C4-2B (cell line): ENCODE measurements around the gene AMPH.

Experiments
- H3K27ac ChIP-seq: fragments of 450-650 bp; 2 replicates; pipeline ENCODE4 v1.5.1; 2017
- ZFX ChIP-seq: fragments of 450-650 bp; IDR thresholded peaks from 2 replicates; pipeline ENCODE4 v1.6.1; 2017
- TF ChIP-seq, protein P1 (sequence below): fragments of 450-650 bp; conservative IDR thresholded peaks from 2 replicates; pipeline ENCODE4 v1.5.1; 2017; ENCODE audit warnings: mild to moderate bottlenecking

Gene AMPH

DNA sequence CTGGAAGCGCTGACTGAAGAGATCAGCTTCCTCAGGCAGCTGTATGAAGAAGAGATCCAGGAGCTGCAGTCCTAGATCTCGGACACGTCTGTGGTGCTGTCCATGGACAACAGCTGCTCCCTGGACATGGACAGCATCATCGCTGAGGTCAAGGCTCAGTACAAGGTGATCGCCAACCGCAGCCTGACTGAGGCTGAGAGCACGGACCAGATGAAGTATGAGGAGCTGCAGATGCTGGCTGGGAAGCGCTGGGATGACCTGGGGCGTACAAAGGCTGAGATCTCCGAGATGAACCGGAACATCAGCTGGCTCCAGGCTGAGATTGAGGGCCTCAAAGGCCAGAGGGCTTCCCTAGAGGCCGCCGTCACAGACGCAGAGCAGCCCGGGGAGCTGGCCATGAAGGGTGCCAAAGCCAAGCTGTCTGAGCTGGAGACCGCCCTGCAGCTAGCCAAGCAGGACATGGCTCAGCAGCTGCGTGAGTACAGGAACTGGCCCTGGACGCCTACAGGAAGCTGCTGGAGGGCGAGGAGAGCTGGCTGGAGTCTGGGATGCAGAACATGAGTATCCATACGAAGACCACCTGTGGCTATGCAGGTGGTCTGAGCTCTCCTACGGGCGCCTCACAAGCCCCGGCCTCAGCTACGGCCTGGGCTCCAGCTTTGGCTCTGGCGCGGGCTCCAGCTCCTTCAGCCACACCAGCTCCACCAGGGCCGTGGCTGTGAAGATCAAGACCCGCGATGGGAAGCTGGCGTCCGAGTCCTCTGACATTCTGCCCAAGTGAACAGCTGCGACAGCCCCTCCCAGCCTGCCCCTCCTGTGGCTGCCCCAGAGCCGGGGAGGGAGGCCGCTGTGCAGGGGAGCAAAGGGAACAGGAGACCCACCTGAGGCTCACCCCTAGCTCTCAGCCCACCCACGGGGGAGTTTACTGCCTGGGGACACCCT is 24.9 kb upstream of the AMPH start:
- no peak overlapping the region for H3K27ac ChIP-seq
- TF ChIP-seq, protein P1, sequence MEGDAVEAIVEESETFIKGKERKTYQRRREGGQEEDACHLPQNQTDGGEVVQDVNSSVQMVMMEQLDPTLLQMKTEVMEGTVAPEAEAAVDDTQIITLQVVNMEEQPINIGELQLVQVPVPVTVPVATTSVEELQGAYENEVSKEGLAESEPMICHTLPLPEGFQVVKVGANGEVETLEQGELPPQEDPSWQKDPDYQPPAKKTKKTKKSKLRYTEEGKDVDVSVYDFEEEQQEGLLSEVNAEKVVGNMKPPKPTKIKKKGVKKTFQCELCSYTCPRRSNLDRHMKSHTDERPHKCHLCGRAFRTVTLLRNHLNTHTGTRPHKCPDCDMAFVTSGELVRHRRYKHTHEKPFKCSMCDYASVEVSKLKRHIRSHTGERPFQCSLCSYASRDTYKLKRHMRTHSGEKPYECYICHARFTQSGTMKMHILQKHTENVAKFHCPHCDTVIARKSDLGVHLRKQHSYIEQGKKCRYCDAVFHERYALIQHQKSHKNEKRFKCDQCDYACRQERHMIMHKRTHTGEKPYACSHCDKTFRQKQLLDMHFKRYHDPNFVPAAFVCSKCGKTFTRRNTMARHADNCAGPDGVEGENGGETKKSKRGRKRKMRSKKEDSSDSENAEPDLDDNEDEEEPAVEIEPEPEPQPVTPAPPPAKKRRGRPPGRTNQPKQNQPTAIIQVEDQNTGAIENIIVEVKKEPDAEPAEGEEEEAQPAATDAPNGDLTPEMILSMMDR: no peak
- TF ChIP-seq ZFX: no peak

DNA sequence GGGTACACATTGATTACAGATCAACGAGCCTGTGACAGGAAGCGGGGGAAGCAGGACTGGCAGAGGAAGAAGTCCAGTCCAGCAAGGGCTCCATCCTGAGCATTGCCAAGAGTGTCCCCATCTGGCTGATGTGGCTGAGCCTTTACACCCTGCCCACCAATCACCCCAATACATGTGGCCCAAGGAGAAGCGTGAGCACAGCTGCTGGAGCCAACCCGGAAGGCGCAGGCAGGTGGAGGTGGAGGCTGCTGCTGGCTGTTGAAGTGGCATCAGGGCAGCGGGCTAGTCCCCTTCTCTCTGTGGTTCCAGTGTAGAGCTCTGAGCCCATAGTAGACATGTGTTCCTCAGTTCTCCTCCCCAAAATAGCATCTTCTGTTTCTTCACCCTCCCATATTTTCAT is 6.8 kb upstream of the AMPH start:
- no peak overlapping the region for H3K27ac ChIP-seq
- TF ChIP-seq, protein P1: no peak
- TF ChIP-seq ZFX: no peak

DNA sequence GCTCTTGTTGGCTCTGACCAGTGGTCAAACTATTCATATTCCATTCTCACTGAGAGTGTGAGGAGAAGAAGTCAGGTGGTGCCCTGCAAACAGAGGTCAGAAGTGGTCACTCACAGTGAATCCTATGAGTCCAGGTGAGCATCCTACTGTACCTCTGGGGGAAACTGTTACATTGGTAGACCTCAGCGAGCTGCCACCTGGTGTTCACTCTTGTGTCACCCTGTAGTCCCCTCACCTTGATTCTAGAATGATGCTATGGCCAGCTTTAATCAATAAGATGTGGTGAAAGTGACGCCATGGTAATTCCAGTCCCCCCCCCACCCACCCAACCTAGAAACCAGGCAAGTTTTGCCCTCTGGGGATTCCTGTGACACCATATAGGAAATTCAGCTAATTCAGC is 1.2 kb upstream of the AMPH start:
- H3K27ac ChIP-seq: no peak overlapping the region
- TF ChIP-seq ZFX: no peak
- TF ChIP-seq, protein P1: no peak

DNA sequence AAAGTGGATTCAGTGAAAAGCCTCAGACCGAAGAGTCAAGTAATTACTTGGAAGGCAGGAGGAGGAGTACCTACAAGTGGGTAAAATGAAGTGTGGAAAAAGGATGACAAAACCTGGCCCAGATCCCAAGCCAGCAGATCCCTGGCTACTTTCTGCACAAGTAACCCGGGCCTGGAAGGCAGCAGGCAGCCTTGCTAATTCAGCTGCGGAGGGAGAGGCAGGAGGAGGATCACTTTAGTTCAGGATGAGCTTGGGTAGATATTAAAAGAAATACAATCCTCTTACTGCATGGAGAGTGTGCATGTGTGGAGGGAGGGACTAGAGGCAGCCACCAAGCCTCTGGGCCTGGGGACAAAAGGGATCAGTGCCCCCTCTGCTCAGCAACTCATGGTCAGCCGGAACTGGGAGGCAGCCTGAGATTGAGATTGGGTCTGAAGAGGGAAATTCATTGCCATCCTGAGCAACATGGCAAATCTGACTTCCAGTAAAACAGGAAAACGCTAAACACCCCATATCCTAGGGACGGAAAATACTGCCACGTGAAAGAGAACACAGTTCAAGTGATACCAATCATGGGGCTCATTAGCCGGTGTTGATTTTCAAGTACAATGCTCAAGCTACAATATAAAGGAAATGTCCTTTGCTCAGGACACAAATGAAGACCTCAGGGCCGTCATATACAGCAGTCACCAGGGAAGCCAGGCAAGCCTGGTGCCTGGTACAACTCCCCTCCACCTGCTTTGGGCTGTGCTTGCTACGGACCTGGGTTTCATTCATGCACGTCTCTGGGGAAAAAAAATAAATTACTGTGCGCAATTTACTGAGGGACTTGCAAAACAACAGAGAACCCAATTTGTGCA is 1.3 kb downstream of the AMPH start:
- H3K27ac ChIP-seq: no peak overlapping the region
- TF ChIP-seq ZFX: no peak
- TF ChIP-seq, protein P1: no peak

DNA sequence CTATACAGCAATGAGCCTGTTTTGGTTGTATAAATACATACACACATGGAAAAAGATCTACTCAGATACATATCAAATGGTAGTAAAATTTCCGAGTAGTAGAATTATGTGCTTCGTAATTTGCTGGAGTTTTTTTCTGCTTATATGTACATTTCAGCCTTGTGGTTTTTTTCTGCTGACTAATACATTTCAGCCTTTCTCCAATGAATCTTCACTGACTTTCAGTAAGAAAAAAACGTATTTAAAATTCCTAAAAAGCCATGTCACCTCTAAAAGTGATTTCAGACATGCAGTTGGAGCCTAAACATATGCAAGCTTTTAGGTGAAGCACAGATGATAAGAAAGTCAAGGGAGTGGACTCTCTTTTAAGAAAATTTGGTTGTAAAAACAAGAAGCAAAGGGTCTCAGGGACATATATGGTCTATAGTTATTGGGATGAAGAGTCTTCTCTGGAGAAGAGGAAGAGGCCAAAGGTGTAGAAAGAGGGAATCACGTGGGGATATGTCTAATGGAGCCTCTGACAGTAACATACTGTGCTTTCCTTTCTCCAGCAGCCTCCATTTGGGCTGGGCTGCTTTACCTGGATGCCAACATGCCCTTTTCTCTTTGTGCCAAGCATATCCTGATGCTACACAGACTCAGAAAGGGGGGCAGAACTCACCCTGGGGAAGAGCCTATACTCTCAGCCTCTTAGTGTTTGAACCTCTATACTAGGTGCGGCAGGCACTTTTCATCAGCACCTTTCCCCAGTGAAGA is 2.4 kb downstream of the AMPH start:
- TF ChIP-seq, protein P1: no peak
- no peak for TF ChIP-seq ZFX
- no peak overlapping the region for H3K27ac ChIP-seq

DNA sequence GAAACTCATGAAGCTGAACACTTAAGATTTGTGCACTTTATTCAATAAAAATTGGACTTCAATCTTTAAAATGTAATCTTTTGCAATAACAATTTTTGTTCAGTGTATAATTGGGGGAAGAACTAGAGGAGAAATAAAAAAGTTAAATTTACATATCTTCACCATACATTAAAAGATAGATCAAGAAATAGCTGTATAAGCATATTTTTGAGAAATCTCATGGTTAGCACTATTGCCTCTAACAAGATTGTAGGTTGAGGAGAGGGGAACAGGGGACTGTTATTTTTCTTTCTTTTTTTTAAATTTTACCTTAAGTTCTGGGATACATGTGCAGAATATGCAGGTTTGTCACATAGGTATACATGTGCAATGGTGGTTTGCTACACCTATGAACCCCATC is 5.3 kb downstream of the AMPH start:
- no peak for TF ChIP-seq ZFX
- TF ChIP-seq, protein P1: no peak

More for the DNA sequence above, 5.3 kb downstream of the AMPH start:
- H3K27ac ChIP-seq: no peak overlapping the region
